Right atrium auricular region (tissue), 2 donors: ENCODE measurements around the gene TBCD. TPM values are rescaled to one million over a fixed set of nuclear protein-coding genes. Genes with fewer than 3 reads are reported as not detected.
A peak's percentile ranks its signal among the peaks of the same experiment; 100 is the strongest.

Source experiments
- DNase-seq: peaks from one replicate; pipeline ENCODE4 v3.0.0-alpha.2; 2019; ENCODE audit warnings: low spot score
- H3K27ac ChIP-seq, 2 donors: fragments of 200-600 bp; sonication (generic); 1 replicate in 1 of 2; 2 replicates in 1 of 2; pipeline ENCODE4 v1.5.1; 2016 to 2019
- H3K27me3 ChIP-seq, 2 donors: fragments of 200-600 bp; sonication (generic); one replicate each; pipeline versions ENCODE4 v1.5.1 to v1.6.0; 2017 to 2019
- H3K36me3 ChIP-seq: fragments of 200-600 bp; sonication (generic); one replicate; pipeline ENCODE4 v1.5.1; 2016
- H3K4me1 ChIP-seq, 2 donors: fragments of 200-600 bp; sonication (generic); one replicate each; pipeline versions ENCODE4 v1.5.1 to v1.6.0; 2017 to 2019
- H3K4me3 ChIP-seq, 2 donors: fragments of 200-600 bp; sonication (generic); 1 replicate in 1 of 2; 2 replicates in 1 of 2; pipeline ENCODE4 v1.5.1; 2017 to 2019; ENCODE audit warnings: mild to moderate bottlenecking in 1 of 2, moderate library complexity in 1 of 2
- H3K9me3 ChIP-seq, 2 donors: fragments of 200-600 bp; sonication (generic); one replicate each; pipeline ENCODE4 v1.5.1; 2019
- total RNA-seq, 2 donors: library from RNA; depleted of rRNA; stranded (reverse); fragments of >200 nt; gene quantifications; one replicate each; pipeline ENCODE4 v1.1.0, GENCODE V29; 2016
- TF ChIP-seq, protein P1 (sequence below), 2 donors: fragments of 200-600 bp; sonication (generic); IDR thresholded peaks; one replicate each; pipeline ENCODE4 v1.5.1; 2019; ENCODE audit warnings: antibody characterized with exemption in 2 of 2

The TBCD gene
- total RNA-seq, 2 donors from 2014 or later = 19.4 to 29.6 TPM

DNA sequence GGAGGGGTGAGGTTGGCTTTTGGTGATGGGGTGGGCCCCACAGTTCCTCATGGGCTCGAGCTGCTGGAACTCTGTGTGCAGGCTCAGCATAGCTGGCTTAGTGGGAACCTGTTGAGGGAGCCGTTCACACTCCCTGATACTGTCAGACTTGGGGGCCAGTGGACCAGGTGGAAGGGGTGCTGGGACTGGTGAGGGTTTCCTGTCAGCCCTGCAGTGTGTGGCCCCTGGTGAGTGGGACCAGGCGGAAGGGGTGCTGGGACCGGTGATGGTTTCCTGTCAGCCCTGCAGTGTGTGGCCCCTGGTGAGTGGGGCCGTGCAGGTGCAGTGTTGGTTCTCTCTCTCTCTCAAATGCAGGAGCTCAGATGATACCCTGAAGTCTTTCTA is 133.1 kb downstream of the TBCD start:
- Histone ChIP-seq H3K27ac (peak overlapping the region; percentile 22 to 47), H3K4me1 (peaks cover 0 to 54% of the 10 kb centered on the region in 2 donors)

DNA sequence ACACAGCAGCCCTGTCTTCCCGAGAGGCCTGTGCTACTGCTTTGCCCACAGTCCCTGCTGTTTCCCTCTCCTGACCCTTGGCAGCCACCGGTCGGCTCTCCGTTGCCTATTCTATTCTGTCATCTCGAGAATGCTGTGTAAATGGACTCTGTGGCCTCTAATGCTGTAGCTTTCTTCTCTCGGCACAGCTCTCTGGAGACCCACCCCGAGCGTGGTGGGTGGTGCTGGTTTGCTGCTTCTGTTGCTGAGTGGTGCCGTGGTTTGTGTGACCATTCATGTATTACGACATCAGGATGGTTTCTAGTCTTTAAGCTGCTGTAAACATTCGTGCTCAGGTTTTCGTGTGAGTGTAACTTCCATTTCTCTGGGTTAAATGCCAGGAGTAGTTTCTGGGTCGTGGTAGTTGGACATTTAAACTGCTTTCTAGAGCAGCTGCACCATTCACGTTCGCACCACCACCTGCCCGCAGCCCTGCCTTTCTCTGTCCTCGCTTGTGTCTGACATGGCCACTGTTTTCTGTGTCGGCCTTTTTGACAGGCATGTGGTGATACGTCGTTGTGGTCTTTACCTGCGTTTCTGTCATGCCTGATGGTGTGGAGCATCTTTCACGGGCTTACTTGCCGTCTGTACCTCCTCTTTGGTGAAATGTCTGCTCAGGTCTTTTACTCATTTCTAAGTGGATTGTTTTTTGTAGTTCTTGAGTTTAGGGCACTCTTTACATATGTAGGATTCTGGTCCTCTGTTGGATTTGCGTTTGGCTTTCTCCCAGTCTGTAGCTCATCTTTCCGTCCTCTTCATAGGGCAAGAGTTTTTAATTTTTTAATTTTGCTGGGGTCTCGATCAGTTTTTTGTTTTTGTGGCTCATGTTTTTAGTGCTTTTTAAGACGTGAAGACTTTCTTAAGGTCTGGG is 135.6 kb downstream of the TBCD start:
- TF ChIP-seq, protein P1, sequence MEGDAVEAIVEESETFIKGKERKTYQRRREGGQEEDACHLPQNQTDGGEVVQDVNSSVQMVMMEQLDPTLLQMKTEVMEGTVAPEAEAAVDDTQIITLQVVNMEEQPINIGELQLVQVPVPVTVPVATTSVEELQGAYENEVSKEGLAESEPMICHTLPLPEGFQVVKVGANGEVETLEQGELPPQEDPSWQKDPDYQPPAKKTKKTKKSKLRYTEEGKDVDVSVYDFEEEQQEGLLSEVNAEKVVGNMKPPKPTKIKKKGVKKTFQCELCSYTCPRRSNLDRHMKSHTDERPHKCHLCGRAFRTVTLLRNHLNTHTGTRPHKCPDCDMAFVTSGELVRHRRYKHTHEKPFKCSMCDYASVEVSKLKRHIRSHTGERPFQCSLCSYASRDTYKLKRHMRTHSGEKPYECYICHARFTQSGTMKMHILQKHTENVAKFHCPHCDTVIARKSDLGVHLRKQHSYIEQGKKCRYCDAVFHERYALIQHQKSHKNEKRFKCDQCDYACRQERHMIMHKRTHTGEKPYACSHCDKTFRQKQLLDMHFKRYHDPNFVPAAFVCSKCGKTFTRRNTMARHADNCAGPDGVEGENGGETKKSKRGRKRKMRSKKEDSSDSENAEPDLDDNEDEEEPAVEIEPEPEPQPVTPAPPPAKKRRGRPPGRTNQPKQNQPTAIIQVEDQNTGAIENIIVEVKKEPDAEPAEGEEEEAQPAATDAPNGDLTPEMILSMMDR (IDR thresholded peaks at IDR 0.05) = no peak
- no peak for DNase-seq
- peaks cover 0 to 53% of the 10 kb centered on the region in 2 donors for H3K4me1 ChIP-seq

More for the DNA sequence above, 133.1 kb downstream of the TBCD start:
- Histone ChIP-seq H3K4me3 (no peak overlapping the region), H3K27me3 (no peaks in the 10 kb centered on the region), H3K9me3 (no peaks in the 10 kb centered on the region), H3K36me3 (no peaks in the 10 kb centered on the region)
- TF ChIP-seq, protein P1 (IDR thresholded peaks at IDR 0.05) = no peak
- DNase-seq = no peak

DNA sequence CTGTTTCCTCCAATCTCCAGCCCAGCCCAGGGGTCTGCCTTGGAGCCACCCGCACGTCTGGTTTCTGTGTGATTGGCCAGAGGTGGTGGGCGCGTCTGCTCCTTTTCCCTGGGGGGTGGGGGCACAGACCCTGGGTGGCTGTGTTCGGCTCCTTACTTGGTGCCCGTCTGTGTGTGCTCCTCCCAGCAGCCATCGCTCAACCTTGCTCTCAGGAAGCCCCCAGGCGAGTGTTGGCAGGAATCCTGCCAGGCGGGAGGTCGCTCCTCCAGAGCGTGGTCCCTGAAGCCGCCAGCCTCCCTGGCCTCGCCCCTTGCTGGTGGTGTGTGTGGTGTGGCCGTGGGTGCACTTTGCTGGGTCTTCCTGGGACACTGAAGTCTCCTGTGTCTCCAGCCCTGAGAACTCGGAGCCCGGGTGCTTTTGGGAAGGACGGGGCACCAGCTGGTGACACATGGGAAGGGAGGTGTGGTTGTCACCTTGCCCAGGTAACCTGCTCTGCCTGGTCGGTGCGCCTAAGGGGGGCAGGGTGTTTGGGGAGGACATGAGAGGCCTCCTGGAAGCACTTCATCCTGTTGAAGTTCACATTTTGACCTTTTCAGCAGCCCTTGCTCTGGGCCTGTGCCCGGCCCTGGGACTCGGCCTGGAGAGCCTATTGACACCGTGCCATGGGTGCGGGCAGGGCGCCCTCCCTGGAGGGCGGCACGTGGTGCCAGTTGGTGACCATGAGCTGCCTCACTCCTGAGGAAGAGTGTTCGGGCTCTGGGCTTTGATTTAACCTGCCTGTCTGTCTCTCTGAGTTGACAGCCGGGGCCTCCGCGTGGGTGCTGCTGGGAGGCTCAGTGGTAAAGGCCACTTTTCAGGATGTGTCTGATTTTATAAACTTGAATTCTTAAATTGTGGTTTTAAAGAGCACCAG is 137.0 kb downstream of the TBCD start:
- Histone ChIP-seq H3K36me3 (no peaks in the 10 kb centered on the region), H3K4me3 (no peak overlapping the region), H3K27ac (no peak overlapping the region), H3K9me3 (no peaks in the 10 kb centered on the region), H3K27me3 (no peaks in the 10 kb centered on the region), H3K4me1 (peaks cover 0 to 57% of the 10 kb centered on the region in 2 donors)
- no peak for DNase-seq
- TF ChIP-seq, protein P1 (IDR thresholded peaks at IDR 0.05) = no peak

More for the DNA sequence above, 135.6 kb downstream of the TBCD start:
- Histone ChIP-seq H3K9me3 (no peaks in the 10 kb centered on the region), H3K27ac (no peak overlapping the region), H3K4me3 (no peak overlapping the region), H3K27me3 (no peaks in the 10 kb centered on the region), H3K36me3 (no peaks in the 10 kb centered on the region)

DNA sequence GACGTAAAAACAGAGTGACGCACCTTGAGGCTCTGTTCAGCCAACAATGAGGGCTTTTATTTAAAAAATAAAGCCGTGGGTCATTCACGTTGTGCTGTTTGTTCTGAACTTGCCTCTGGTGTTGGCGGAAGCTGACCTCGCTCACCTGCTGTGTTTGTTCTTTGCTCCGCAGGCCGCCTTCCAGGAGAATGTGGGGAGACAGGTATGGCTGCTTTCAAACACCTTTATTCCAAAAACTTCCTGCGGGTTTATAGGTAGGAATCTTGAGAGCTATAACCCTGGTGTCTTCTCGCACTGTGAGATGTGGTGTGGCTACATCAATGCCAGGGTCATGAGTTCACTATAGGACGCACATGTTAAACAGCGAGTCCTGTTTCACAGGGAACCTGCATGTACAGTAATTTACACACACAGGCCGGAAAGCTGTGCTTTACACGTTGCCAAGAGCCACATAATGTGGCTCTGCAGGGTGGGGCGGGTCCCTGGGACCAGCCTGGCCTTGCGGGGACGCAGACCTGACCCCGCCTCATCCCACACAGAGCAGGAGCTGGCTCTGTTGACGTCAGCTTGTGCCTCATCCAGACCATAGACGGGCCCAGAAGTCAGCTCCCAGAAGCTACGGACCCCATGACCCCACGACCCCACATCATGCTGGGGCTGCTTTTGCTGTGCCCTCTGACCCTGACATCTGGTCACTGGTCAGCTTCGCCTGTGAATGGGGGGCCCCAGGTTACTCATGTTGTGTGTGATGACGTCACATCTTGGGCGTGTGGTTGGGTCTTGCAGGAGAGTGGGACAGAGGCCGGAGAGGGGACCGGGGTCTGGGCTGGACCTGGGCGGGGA is 137.9 kb downstream of the TBCD start:
- H3K27me3 ChIP-seq = no peaks in the 10 kb centered on the region
- H3K4me1 ChIP-seq = peaks cover 0 to 50% of the 10 kb centered on the region in 2 donors
- H3K27ac ChIP-seq = peak overlapping the region in 1 of 2 donors; percentile 24
- TF ChIP-seq, protein P1 (IDR thresholded peaks at IDR 0.05) = no peak
- H3K36me3 ChIP-seq = no peaks in the 10 kb centered on the region
- H3K4me3 ChIP-seq = no peak overlapping the region
- no peak for DNase-seq
- no peaks in the 10 kb centered on the region for H3K9me3 ChIP-seq

DNA sequence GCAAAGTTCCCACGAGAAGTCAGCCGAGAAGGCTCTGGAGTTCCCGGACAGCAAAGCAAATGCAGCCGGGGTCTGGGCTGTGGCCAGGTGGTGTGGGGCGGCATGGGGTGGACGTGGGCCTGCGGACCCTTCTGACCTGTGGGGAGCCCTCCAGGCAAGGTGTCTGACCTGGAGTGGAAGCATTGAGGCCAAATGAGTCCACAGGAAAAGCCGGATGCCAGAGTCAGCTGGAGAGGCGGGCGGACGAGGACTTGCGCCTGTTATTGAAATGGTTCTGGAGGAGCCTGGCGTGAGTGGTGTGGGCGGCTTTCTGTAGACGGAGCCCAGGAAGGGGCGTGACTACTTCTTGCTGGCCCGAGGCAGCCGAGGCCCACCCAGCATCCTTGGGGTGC is 138.5 kb downstream of the TBCD start:
- TF ChIP-seq, protein P1 (IDR thresholded peaks at IDR 0.05) = no peak
- peaks cover 0 to 46% of the 10 kb centered on the region in 2 donors for H3K4me1 ChIP-seq

More for the DNA sequence above, 138.5 kb downstream of the TBCD start:
- no peaks in the 10 kb centered on the region for H3K9me3 ChIP-seq
- no peak overlapping the region for H3K4me3 ChIP-seq
- peak overlapping the region in 1 of 2 donors; percentile 24 for H3K27ac ChIP-seq
- no peaks in the 10 kb centered on the region for H3K36me3 ChIP-seq
- DNase-seq = no peak
- H3K27me3 ChIP-seq = no peaks in the 10 kb centered on the region
